GM13976 (cell line): ENCODE results near the gene D2HGDH.

Source experiments
- DNase-seq: peaks from one replicate; pipeline ENCODE4 v3.0.0; 2012; ENCODE audit warnings: low spot score
- in situ Hi-C: fragments of 300-500 bp; cut with MboI; formaldehyde crosslinking; loops from one replicate; pipeline ENCODE4 v1.12.0; 2022; ENCODE audit warnings: low sequenced_read_pairs, mixed read lengths, inconsistent platforms; ENCODE audit not compliant: unreplicated experiment
- TF ChIP-seq, protein P1 (sequence below): IDR thresholded peaks from 2 replicates; pipeline ENCODE4 v1.5.1; 2012; ENCODE audit warnings: borderline replicate concordance, mild to moderate bottlenecking; ENCODE audit not compliant: insufficient read depth; ENCODE audit errors: extremely low read depth, missing control alignments, control extremely low read depth

Gene D2HGDH

DNA sequence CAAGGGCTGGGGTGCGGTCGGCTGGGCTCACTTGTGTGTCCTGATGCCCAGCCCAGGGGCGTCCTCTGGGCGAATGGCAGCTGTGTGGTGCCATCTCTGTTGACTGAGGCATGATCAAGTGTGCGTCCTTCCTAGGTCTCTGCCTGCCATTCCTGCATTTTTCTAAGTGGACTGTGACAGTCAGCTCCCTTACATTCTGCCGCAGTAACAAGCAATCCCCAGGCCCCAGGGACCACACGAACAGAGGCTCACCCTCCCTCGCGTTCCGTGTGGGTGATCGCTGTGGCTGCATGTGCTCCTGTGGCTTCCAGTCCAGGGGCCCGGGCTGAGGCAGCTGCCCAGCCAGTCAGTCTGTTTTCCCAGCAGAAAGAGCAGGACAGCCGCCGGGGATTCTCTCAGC is 17.8 kb downstream of the D2HGDH start:
- TF ChIP-seq, protein P1, sequence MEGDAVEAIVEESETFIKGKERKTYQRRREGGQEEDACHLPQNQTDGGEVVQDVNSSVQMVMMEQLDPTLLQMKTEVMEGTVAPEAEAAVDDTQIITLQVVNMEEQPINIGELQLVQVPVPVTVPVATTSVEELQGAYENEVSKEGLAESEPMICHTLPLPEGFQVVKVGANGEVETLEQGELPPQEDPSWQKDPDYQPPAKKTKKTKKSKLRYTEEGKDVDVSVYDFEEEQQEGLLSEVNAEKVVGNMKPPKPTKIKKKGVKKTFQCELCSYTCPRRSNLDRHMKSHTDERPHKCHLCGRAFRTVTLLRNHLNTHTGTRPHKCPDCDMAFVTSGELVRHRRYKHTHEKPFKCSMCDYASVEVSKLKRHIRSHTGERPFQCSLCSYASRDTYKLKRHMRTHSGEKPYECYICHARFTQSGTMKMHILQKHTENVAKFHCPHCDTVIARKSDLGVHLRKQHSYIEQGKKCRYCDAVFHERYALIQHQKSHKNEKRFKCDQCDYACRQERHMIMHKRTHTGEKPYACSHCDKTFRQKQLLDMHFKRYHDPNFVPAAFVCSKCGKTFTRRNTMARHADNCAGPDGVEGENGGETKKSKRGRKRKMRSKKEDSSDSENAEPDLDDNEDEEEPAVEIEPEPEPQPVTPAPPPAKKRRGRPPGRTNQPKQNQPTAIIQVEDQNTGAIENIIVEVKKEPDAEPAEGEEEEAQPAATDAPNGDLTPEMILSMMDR = no peak
- no peak for DNase-seq
- in situ Hi-C loops = no loop called here

DNA sequence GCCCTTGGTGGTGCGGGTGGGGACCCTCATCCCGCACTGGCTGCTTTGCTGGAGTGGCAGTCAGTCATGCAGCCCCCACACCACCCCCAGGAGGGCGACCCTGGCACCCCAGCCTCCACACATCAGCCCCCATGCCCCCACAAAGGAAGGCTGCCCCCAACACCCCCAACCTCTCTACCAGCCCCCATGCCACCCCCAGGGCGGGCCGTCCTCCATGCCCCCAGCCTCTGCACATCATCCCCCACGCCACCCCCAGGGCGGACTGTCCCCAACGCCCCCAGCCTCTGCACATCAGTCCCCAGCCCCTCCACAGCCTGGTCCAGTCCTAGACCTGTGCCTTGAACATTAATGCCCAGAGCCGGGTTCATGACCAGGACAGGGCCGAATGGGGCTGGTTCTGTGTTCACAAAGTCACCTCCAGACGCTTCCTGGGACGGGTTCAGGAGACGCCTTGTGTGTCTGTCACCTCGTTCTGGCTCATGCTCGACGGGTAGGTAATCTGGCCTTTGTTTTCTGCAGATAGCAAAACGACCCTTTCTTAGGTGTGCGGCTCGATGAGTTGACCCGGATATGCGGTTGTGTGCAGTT is 18.4 kb downstream of the D2HGDH start:
- TF ChIP-seq, protein P1 = no peak
- in situ Hi-C loops = no loop called here
- no peak for DNase-seq

DNA sequence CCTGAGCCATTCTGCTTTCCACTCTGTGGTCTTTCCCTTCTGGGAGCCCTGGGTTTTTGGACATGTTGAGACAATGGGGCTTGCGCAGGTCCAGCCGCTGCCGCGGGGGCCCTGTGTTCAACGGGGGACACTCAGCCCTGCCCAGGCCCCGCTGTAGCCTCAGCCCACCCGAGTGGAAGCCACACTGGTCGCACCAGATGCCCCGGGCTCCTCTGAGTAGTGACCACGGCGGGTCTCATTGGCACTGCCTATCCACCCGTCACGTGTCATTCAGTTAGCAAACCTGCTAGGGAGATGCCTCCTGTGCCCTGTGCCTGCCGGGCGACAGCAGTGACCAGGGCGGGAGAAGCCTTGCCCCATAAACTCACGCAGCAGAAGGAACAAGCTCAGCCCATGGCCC is 19.1 kb downstream of the D2HGDH start:
- in situ Hi-C loops = no loop called here
- DNase-seq = no peak
- TF ChIP-seq, protein P1 = no peak

DNA sequence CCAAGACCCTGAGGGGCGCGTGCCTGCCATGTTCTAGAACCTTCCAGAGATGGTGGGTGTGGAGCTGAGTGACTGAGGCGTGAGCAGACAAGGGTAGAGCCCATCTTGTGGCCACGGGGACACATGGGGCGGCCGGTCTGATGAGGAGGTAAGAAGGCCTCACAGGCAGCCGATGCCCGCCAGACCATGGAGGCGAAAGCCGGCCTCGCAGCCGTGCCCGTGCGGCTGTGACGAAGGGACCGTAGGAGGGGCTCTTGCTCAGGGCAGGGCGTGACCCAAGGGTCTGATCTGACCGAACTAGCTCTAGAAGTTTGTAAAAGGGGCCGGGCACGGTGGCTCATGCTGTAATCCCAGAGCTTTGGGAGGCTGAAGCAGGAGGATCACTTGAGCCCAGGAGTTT is 19.6 kb downstream of the D2HGDH start:
- TF ChIP-seq, protein P1 = no peak
- in situ Hi-C loops = no loop called here

DNA sequence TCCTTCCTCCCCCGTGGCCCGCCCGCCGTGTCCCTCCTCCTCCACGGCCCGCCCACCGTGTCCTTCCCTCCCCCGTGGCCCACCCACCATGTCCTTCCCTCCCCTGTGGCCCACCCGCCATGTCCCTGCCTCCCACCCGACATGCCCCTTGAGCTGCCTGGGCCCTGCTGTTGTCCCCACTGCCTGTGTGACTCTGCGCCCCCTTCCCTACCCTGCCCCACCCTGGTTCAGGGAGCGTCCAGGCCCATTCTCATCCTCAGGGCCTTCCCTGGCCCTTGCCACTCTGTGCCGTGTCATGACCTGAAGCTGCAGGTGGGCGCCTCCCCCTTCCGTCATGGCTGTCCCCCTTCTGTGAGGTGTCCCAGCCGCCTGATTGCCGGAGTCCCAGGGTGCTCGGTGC is 20.7 kb downstream of the D2HGDH start:
- TF ChIP-seq, protein P1 = no peak
- no peak for DNase-seq
- in situ Hi-C loops = no loop called here

More for the DNA sequence above, 19.6 kb downstream of the D2HGDH start:
- no peak for DNase-seq

DNA sequence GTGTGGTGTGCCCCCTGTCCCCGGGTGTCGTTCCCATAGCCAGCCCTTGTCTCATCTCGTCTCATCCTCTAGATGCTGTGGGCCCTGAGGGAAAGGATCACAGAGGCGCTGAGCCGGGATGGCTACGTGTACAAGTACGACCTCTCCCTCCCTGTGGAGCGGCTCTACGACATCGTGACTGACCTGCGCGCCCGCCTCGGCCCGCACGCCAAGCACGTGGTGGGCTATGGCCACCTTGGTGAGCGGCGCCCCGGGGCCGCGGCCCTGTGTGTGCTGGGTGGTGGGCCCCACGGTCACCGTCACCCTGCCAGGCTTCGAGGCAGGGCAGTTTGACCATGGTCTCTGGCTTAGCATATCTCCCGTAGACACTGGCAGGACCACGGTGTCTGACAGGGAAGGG is 21.3 kb downstream of the D2HGDH start:
- in situ Hi-C loops = no loop called here
- DNase-seq = no peak
- TF ChIP-seq, protein P1 = no peak
